Gastroesophageal sphincter (tissue), 4 donors: ENCODE measurements around the gene NFIX. TPM values are rescaled to one million over a fixed set of nuclear protein-coding genes. Genes with fewer than 3 reads are reported as not detected.

ENCODE experiments used
- ATAC-seq: fragments of 150-250 bp; one replicate; pipeline ENCODE4 v1.9.1; 2016; ENCODE audit warnings: mild to moderate bottlenecking, moderate library complexity
- H3K27ac ChIP-seq, 4 donors: fragments of 200-600 bp; sonication (generic) in 3 of 4; 1 replicate in 3 of 4; 2 replicates in 1 of 4; pipeline ENCODE4 v1.5.1; 2016 to 2019
- H3K27me3 ChIP-seq: fragments of 200-600 bp; sonication (generic); one replicate; pipeline ENCODE4 v1.5.1; 2019
- H3K36me3 ChIP-seq, 2 donors: fragments of 200-600 bp; sonication (generic); one replicate each; pipeline ENCODE4 v1.5.1; 2019; ENCODE audit warnings: control low read depth in 1 of 2
- H3K4me1 ChIP-seq, 3 donors: fragments of 200-600 bp; sonication (generic); 1 replicate in 2 of 3; 2 replicates in 1 of 3; pipeline ENCODE4 v1.5.1; 2016 to 2019; ENCODE audit warnings: control low read depth in 2 of 3
- H3K4me3 ChIP-seq, 2 donors: fragments of 200-600 bp; sonication (generic); one replicate each; pipeline ENCODE4 v1.5.1; 2019; ENCODE audit warnings: mild to moderate bottlenecking in 1 of 2, moderate library complexity in 1 of 2
- H3K9me3 ChIP-seq, 3 donors: fragments of 200-600 bp; sonication (generic); one replicate each; pipeline ENCODE4 v1.5.1; 2017 to 2019; ENCODE audit warnings: control low read depth in 2 of 3
- CTCF ChIP-seq, 4 experiments: fragments of 200-600 bp in 2 of 4; fragments of 450-650 bp in 2 of 4; sonication (generic) in 1 of 4; IDR thresholded peaks; one replicate each; pipeline ENCODE4 v1.5.1; 2017 to 2019; ENCODE audit warnings: antibody characterized with exemption in 4 of 4, mild to moderate bottlenecking in 2 of 4, moderate library complexity in 2 of 4
- EP300 ChIP-seq: sonication (generic); formaldehyde crosslinking; IDR thresholded peaks from one replicate; pipeline ENCODE4 v1.6.1; 2017; ENCODE audit warnings: antibody characterized with exemption, mild to moderate bottlenecking
- POLR2A ChIP-seq, 2 donors: fragments of 450-650 bp; IDR thresholded peaks; one replicate each; pipeline ENCODE4 v1.6.1; 2017; ENCODE audit warnings: antibody characterized with exemption in 2 of 2, mild to moderate bottlenecking in 2 of 2, moderate library complexity in 1 of 2
- POLR2AphosphoS5 ChIP-seq: sonication (generic); formaldehyde crosslinking; IDR thresholded peaks from one replicate; pipeline ENCODE4 v1.6.1; 2017; ENCODE audit warnings: antibody characterized with exemption
- WGBS, 2 donors: methylation state at CpG; one replicate each; pipeline ENCODE4 v1.1.5; 2018; ENCODE audit warnings: low coverage in 1 of 2; 5-methylcytosine and 5-hydroxymethylcytosine counted together
- total RNA-seq, 4 donors: library from RNA; depleted of rRNA; stranded (reverse); fragments of >200 nt; gene quantifications; one replicate each; pipeline ENCODE4 v1.1.0, GENCODE V29; 2016

The NFIX gene
- total RNA-seq, 4 donors from 2014 or later = 44.7 to 145 (median 72.4) TPM

- Histone ChIP-seq H3K4me1 (peaks cover 0 to 61% (median 11%) of the 10 kb centered on the region in 3 donors), H3K9me3 (no peaks in the 10 kb centered on the region)
Measured at GRCh38 chr19:13103581-13104359, 108.5 kb downstream of the NFIX start.

GRCh38 chr19:13104360-13104847 lies 109.1 kb downstream of the NFIX start:
- Histone ChIP-seq H3K9me3 (no peaks in the 10 kb centered on the region), H3K27ac (peak overlapping the region in 3 of 4 donors; percentile 64 to 89 (median 85)), H3K4me1 (peaks cover 0 to 55% (median 7%) of the 10 kb centered on the region in 3 donors), H3K36me3 (peaks cover 0 to 32% of the 10 kb centered on the region in 2 donors), H3K4me3 (peak overlapping the region in 1 of 2 donors; percentile 27), H3K27me3 (peaks cover 5% of the 10 kb centered on the region)
- no CpG with 5 or more reads among the region's 33 CpGs for WGBS, 2 donors
- ATAC-seq = peak; percentile 32
- no peak for TF ChIP-seq EP300
- TF ChIP-seq CTCF (IDR thresholded peaks at IDR 0.05) = peak in 3 of 4 experiments; percentile 64 to 90 (median 74)
- TF ChIP-seq POLR2AphosphoS5 = peak; percentile 89
- TF ChIP-seq POLR2A (IDR thresholded peaks at IDR 0.05) = no peak

More at GRCh38 chr19:13103581-13104359, 108.5 kb downstream of the NFIX start:
- Histone ChIP-seq H3K4me3 (peak overlapping the region in 1 of 2 donors; percentile 27), H3K27ac (peak overlapping the region in 3 of 4 donors; percentile 69 to 89 (median 85)), H3K36me3 (peaks cover 0 to 26% of the 10 kb centered on the region in 2 donors), H3K27me3 (peaks cover 5% of the 10 kb centered on the region)
- TF ChIP-seq POLR2AphosphoS5 (no peak), CTCF (IDR thresholded peaks at IDR 0.05) (no peak), EP300 (no peak), POLR2A (IDR thresholded peaks at IDR 0.05) (no peak)
- ATAC-seq = no peak
- WGBS, 2 donors = 83 to 87% methylated on average over 6 to 7 of the region's 13 CpGs

GRCh38 chr19:13104848-13105711 lies 109.8 kb downstream of the NFIX start:
- WGBS, 2 donors = 68 to 80% methylated on average over 2 to 8 of the region's 29 CpGs
- H3K27me3 ChIP-seq = peaks cover 5% of the 10 kb centered on the region
- H3K4me3 ChIP-seq = peak overlapping the region in 1 of 2 donors; percentile 27
- peaks cover 0 to 39% of the 10 kb centered on the region in 2 donors for H3K36me3 ChIP-seq
- H3K4me1 ChIP-seq = peaks cover 0 to 48% (median 7%) of the 10 kb centered on the region in 3 donors
- no peak for ATAC-seq
- TF ChIP-seq POLR2A (IDR thresholded peaks at IDR 0.05) (no peak), CTCF (IDR thresholded peaks at IDR 0.05) (peak in 1 of 4 experiments; percentile 0), POLR2AphosphoS5 (no peak)
- H3K27ac ChIP-seq = peak overlapping the region in 3 of 4 donors; percentile 64 to 89 (median 85)
- no peaks in the 10 kb centered on the region for H3K9me3 ChIP-seq

- H3K4me3 ChIP-seq = no peak overlapping the region
- no peaks in the 10 kb centered on the region for H3K27me3 ChIP-seq
- no peak for ATAC-seq
- H3K4me1 ChIP-seq = peaks cover 0 to 4% (median 0%) of the 10 kb centered on the region in 3 donors
- H3K36me3 ChIP-seq = peaks cover 0 to 80% of the 10 kb centered on the region in 2 donors
- WGBS, 2 donors = 90 to 100% methylated on average over 5 to 14 of the region's 30 CpGs
- H3K9me3 ChIP-seq = no peaks in the 10 kb centered on the region
- TF ChIP-seq POLR2A (IDR thresholded peaks at IDR 0.05) (no peak), CTCF (IDR thresholded peaks at IDR 0.05) (no peak), EP300 (no peak), POLR2AphosphoS5 (no peak)
- no peak overlapping the region for H3K27ac ChIP-seq
Measured at GRCh38 chr19:13109361-13110098, 114.3 kb downstream of the NFIX start.
